Measurements from ENCODE around the gene TUT1. TPM values are rescaled to one million over a fixed set of nuclear protein-coding genes. Genes with fewer than 3 reads are reported as not detected.

Gene TUT1
- total and polyA plus RNA-seq, 2 of the 4 experiments (the other 2 are of a cell fraction), result 4.3 to 10.1 TPM

DNA sequence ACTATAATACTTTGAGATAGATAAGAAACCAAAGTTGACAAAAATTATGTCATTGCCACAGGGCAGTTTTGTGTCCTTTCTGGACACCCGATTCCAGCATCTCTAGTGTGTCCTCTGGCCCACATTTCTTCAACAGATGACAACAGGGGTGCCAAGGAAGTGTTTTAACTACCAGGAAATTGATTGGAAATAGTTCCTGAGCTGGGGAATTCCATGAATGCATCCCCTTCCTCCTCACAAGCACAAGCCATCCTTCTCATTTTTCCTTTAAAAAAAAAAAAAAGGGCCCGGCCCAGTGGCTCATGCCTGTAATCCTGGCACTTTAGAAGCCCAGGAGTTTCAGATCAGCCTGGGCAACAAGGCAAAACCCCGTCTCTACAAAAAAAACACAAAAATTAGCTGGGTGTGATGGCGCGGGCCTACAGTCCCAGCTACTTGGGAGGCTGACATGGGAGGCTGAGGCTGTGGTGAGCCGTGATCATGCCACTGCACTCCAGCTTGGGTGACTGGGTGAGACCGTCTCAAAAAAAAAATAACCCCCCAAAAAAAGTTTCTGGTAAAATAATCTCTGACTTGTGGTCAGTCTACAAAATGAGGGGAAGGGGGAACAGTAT, 31.3 kb upstream of the TUT1 start:
- no peak overlapping the region for H2AFZ ChIP-seq (replicated peaks; ENCODE audit: low read length, poor library complexity)
- peak overlapping the region; percentile 80; the same call in 1 of the 2 replicates for H3K4ac ChIP-seq (ENCODE audit: low read depth, low read length)
- no peaks in the 10 kb centered on the region for H3K9me3 ChIP-seq (ENCODE audit: control insufficient read depth, insufficient read depth, low read length)
- no peak overlapping the region for H2AK5ac ChIP-seq (ENCODE audit: low read depth, low read length)
- dilution Hi-C loops (cut with HindIII; ENCODE audit: low sequenced_read_pairs, unreplicated experiment), result no loop called here
- peaks cover 3% of the 10 kb centered on the region for H3K4me1 ChIP-seq (ENCODE audit: control insufficient read depth, insufficient read depth, low read length)
- no peak overlapping the region for H3K18ac ChIP-seq (ENCODE audit: low read depth, low read length)
- 0 out of 3 replicates have a peak overlapping the region, but pooled peaks have one; percentile 7 for H2BK15ac ChIP-seq (ENCODE audit: low read depth, low read length)
- in situ Hi-C loops (cut with MboI; ENCODE audit: low sequenced_read_pairs), result no loop called here
- peak overlapping the region; percentile 96 to 99 for H4K8ac ChIP-seq (ENCODE audit: low read depth in 2 of 2, low read length in 2 of 2)
- peaks cover 7% of the 10 kb centered on the region; the same call in 1 of the 2 replicates for H3K9me1 ChIP-seq (ENCODE audit: insufficient read depth, low read length)
- no peak for DNase-seq
- H3K4me3 ChIP-seq (ENCODE audit: insufficient read depth, low read depth, low read length), result no peak overlapping the region
- ATAC-seq (ENCODE audit: low read depth), result no peak
- peaks cover 28% of the 10 kb centered on the region for H3K36me3 ChIP-seq (ENCODE audit: control insufficient read depth, insufficient read depth, low read length)
- no peak overlapping the region; the same call in 1 of the 2 replicates for H3K9ac ChIP-seq (ENCODE audit: low read depth, low read length)
- no peak overlapping the region for H2BK20ac ChIP-seq (ENCODE audit: low read depth, low read length)
- ChIA-PET POLR2A (ENCODE audit: unreplicated experiment) (interaction anchor here (0.7 kb wide), 1 partner anchor 30 kb away, joined by 5 read pairs; no protein-coding TSS in a partner anchor), CTCF (interaction anchor here (1.2 to 2.1 kb wide), 3 partner anchors 11 to 31 kb away, joined by 3 to 5 read pairs (median 4); partner anchors contain the start of genes EML3 and TUT1)
- H3K27me3 ChIP-seq (ENCODE audit: control insufficient read depth, insufficient read depth, low read length), result no peaks in the 10 kb centered on the region
- no peaks in the 10 kb centered on the region; the same call in 1 of the 2 replicates for H4K20me1 ChIP-seq (ENCODE audit: insufficient read depth, low read length)
- BruUV-seq (replicated peaks), result no TSS peak
- H3K79me1 ChIP-seq (ENCODE audit: low read depth in 1 of 2, low read length in 2 of 2), result peaks cover 19 to 30% of the 10 kb centered on the region in 2 experiments
- TF ChIP-seq RAD21 (IDR thresholded peaks at IDR 0.05; ENCODE audit: low read length) (no peak), FOS (IDR thresholded peaks at IDR 0.05; ENCODE audit: low read depth, low read length) (no peak), BHLHE40 (IDR thresholded peaks at IDR 0.05; ENCODE audit: low read depth, low read length) (no peak), MAZ (IDR thresholded peaks at IDR 0.05; ENCODE audit: borderline replicate concordance, low read depth, low read length) (no peak), NFE2L2 (IDR thresholded peaks at IDR 0.05; ENCODE audit: low read depth, low read length) (no peak), CEBPB (IDR thresholded peaks at IDR 0.05; ENCODE audit: low read depth, low read length) (no peak), POLR2A (IDR thresholded peaks at IDR 0.05; ENCODE audit: low read depth, low read length) (no peak), MAFK (IDR thresholded peaks at IDR 0.05; ENCODE audit: low read depth, low read length) (no peak)
- TF ChIP-seq, protein P1, sequence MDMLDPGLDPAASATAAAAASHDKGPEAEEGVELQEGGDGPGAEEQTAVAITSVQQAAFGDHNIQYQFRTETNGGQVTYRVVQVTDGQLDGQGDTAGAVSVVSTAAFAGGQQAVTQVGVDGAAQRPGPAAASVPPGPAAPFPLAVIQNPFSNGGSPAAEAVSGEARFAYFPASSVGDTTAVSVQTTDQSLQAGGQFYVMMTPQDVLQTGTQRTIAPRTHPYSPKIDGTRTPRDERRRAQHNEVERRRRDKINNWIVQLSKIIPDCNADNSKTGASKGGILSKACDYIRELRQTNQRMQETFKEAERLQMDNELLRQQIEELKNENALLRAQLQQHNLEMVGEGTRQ (IDR thresholded peaks at IDR 0.05; ENCODE audit: low read depth, low read length), result no peak
- TF ChIP-seq, protein P2, sequence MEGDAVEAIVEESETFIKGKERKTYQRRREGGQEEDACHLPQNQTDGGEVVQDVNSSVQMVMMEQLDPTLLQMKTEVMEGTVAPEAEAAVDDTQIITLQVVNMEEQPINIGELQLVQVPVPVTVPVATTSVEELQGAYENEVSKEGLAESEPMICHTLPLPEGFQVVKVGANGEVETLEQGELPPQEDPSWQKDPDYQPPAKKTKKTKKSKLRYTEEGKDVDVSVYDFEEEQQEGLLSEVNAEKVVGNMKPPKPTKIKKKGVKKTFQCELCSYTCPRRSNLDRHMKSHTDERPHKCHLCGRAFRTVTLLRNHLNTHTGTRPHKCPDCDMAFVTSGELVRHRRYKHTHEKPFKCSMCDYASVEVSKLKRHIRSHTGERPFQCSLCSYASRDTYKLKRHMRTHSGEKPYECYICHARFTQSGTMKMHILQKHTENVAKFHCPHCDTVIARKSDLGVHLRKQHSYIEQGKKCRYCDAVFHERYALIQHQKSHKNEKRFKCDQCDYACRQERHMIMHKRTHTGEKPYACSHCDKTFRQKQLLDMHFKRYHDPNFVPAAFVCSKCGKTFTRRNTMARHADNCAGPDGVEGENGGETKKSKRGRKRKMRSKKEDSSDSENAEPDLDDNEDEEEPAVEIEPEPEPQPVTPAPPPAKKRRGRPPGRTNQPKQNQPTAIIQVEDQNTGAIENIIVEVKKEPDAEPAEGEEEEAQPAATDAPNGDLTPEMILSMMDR (conservative IDR thresholded peaks at IDR 0.05; ENCODE audit: low read depth, low read length), result no peak
- TF ChIP-seq, protein P3, sequence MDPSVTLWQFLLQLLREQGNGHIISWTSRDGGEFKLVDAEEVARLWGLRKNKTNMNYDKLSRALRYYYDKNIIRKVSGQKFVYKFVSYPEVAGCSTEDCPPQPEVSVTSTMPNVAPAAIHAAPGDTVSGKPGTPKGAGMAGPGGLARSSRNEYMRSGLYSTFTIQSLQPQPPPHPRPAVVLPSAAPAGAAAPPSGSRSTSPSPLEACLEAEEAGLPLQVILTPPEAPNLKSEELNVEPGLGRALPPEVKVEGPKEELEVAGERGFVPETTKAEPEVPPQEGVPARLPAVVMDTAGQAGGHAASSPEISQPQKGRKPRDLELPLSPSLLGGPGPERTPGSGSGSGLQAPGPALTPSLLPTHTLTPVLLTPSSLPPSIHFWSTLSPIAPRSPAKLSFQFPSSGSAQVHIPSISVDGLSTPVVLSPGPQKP (IDR thresholded peaks at IDR 0.05; ENCODE audit: borderline replicate concordance, low read depth, low read length), result no peak
- H4K5ac ChIP-seq (ENCODE audit: low read depth, low read length), result 0 out of 2 replicates have a peak overlapping the region, but pooled peaks have one; percentile 30
- peak overlapping the region; percentile 87 for H4K91ac ChIP-seq (ENCODE audit: insufficient read depth, low read depth, low read length)
- peak overlapping the region; percentile 55 for H2AK9ac ChIP-seq (replicated peaks; ENCODE audit: low read depth, low read length, poor library complexity)
- H3K23ac ChIP-seq (ENCODE audit: low read depth, low read length), result no peak overlapping the region
- H2BK120ac ChIP-seq (ENCODE audit: low read depth, low read length), result peak overlapping the region; percentile 0; the same call in 1 of the 2 replicates
- peak overlapping the region; percentile 92; the same call in 1 of the 2 replicates for H3K14ac ChIP-seq (replicated peaks; ENCODE audit: low read depth, low read length)
- intact Hi-C loops (cut with micrococcal nuclease), result no loop called here
- H3K56ac ChIP-seq (ENCODE audit: extremely low read depth, insufficient read depth, low read length), result peak overlapping the region; percentile 45; the same call in 1 of the 2 replicates
- H2BK5ac ChIP-seq (ENCODE audit: low read depth, low read length, poor library complexity, severe bottlenecking), result peak overlapping the region; percentile 44
- H3K27ac ChIP-seq (ENCODE audit: insufficient read depth, low read length), result peak overlapping the region; percentile 49; the same call in 1 of the 2 replicates
- no peak overlapping the region for H3K4me2 ChIP-seq (ENCODE audit: low read depth, low read length)
- no CpG with 5 or more reads among the region's 7 CpGs for WGBS, 2 experiments (ENCODE audit: extremely low coverage in 2 of 2, insufficient read length in 1 of 2)
